Activated CD4-positive, alpha-beta T cell treated with anti-CD3 and anti-CD28 coated beads for 24 hours (primary cell): ENCODE results near the gene SH3GL1.

Experiments used
- DNase-seq, 2 donors: peaks; one replicate each; pipeline ENCODE4 v3.0.0-alpha.2; 2020; ENCODE audit warnings: low read depth in 2 of 2

Gene SH3GL1

GRCh38 chr19:4431808-4432674, 31.7 kb upstream of the SH3GL1 start:
- no peak for DNase-seq

- DNase-seq: no peak
Measured at GRCh38 chr19:4431296-4431695, 30.9 kb upstream of the SH3GL1 start.

GRCh38 chr19:4430760-4431159, 30.4 kb upstream of the SH3GL1 start:
- DNase-seq: no peak

GRCh38 chr19:4429771-4430171, 29.4 kb upstream of the SH3GL1 start:
- DNase-seq: no peak

GRCh38 chr19:4429256-4429655, 28.9 kb upstream of the SH3GL1 start:
- DNase-seq: no peak

- no peak for DNase-seq
Measured at GRCh38 chr19:4428326-4428975, 28.1 kb upstream of the SH3GL1 start.

- DNase-seq: no peak
Measured at GRCh38 chr19:4425537-4425936, 25.2 kb upstream of the SH3GL1 start.

GRCh38 chr19:4423416-4424126, 23.2 kb upstream of the SH3GL1 start:
- no peak for DNase-seq

- DNase-seq: no peak
Measured at GRCh38 chr19:4416268-4416667, 15.9 kb upstream of the SH3GL1 start.

- DNase-seq: no peak
Measured at GRCh38 chr19:4415352-4415751, 15.0 kb upstream of the SH3GL1 start.

GRCh38 chr19:4414800-4415321, 14.5 kb upstream of the SH3GL1 start:
- DNase-seq: no peak

- DNase-seq: no peak
Measured at GRCh38 chr19:4414144-4414799, 13.9 kb upstream of the SH3GL1 start.

GRCh38 chr19:4413588-4413987, 13.2 kb upstream of the SH3GL1 start:
- no peak for DNase-seq

- DNase-seq: no peak
Measured at GRCh38 chr19:4409123-4409933, 9.0 kb upstream of the SH3GL1 start.

GRCh38 chr19:4406626-4407025, 6.3 kb upstream of the SH3GL1 start:
- DNase-seq: no peak

- DNase-seq: no peak
Measured at GRCh38 chr19:4405977-4406376, 5.6 kb upstream of the SH3GL1 start.

GRCh38 chr19:4403005-4403761, 2.8 kb upstream of the SH3GL1 start:
- DNase-seq: peak in 1 of 2 donors; percentile 2

GRCh38 chr19:4402171-4403004, 2.0 kb upstream of the SH3GL1 start, which contains the start of gene CHAF1A:
CHAF1A (plus strand) TSS chr19:4402640; CDS start chr19:4402763, 123 bp downstream.
- peak; percentile 98 to 99 for DNase-seq

GRCh38 chr19:4401769-4402170, 1.4 kb upstream of the SH3GL1 start:
- no peak for DNase-seq
